ENCODE data around the gene NCOA5.

NCOA5 gene

GRCh38 chr20:46085179-46085851, 4.4 kb downstream of the NCOA5 start:
- DNase-seq (ENCODE audit: low spot score), result no peak
- TF ChIP-seq, protein P1, sequence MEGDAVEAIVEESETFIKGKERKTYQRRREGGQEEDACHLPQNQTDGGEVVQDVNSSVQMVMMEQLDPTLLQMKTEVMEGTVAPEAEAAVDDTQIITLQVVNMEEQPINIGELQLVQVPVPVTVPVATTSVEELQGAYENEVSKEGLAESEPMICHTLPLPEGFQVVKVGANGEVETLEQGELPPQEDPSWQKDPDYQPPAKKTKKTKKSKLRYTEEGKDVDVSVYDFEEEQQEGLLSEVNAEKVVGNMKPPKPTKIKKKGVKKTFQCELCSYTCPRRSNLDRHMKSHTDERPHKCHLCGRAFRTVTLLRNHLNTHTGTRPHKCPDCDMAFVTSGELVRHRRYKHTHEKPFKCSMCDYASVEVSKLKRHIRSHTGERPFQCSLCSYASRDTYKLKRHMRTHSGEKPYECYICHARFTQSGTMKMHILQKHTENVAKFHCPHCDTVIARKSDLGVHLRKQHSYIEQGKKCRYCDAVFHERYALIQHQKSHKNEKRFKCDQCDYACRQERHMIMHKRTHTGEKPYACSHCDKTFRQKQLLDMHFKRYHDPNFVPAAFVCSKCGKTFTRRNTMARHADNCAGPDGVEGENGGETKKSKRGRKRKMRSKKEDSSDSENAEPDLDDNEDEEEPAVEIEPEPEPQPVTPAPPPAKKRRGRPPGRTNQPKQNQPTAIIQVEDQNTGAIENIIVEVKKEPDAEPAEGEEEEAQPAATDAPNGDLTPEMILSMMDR (IDR thresholded peaks at IDR 0.05; ENCODE audit: extremely low read depth, insufficient read depth, missing control alignments), result no peak
- in situ Hi-C loops (cut with MboI; ENCODE audit: low pct_unique_long_range_greater_than_20kb, low sequenced_read_pairs, unreplicated experiment), result no loop called here

DNA sequence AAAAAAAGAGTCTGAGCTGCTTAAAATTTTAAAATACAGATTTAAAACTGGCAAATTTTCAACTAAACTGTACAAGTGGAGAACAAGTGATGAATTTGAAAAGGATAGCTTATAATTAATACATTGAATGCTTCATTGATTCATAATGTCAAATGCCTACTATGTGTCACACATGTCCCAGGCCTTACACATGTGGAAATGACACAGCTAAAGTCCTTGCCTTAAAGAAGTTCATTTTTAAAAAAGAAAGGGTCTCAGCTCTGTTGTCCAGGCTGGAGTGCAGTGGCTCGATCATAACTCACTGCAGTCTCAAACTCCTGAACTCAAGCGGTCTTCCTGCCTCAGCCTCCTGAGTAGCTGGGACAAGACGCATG, 5.0 kb downstream of the NCOA5 start:
- no peak for DNase-seq (ENCODE audit: low spot score)
- TF ChIP-seq, protein P1 (IDR thresholded peaks at IDR 0.05; ENCODE audit: extremely low read depth, insufficient read depth, missing control alignments), result no peak
- in situ Hi-C loops (cut with MboI; ENCODE audit: low pct_unique_long_range_greater_than_20kb, low sequenced_read_pairs, unreplicated experiment), result no loop called here

GRCh38 chr20:46083531-46084061, 6.2 kb downstream of the NCOA5 start:
- DNase-seq (ENCODE audit: low spot score), result no peak
- TF ChIP-seq, protein P1 (IDR thresholded peaks at IDR 0.05; ENCODE audit: extremely low read depth, insufficient read depth, missing control alignments), result no peak
- in situ Hi-C loops (cut with MboI; ENCODE audit: low pct_unique_long_range_greater_than_20kb, low sequenced_read_pairs, unreplicated experiment), result no loop called here

DNA sequence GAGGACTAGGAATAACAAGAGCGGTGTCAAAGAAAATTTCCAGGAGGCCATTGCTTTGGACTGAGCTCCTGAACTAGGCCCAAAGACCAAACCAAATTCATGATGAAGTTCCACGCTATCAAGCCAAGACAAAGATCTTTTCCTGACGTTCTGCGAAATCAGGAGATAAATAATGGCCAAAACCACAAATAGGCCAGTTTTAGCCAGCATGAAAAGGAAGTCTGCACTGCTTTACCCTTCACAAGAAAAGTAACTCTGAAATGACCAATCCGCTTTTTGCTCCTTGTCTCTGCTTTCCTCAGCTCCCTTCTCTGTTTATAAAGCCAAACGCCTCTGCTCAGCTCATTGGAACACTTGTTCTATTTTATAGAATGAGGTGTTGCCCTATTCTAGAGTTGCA, 6.7 kb downstream of the NCOA5 start:
- in situ Hi-C loops (cut with MboI; ENCODE audit: low pct_unique_long_range_greater_than_20kb, low sequenced_read_pairs, unreplicated experiment), result no loop called here
- DNase-seq (ENCODE audit: low spot score), result no peak
- TF ChIP-seq, protein P1 (IDR thresholded peaks at IDR 0.05; ENCODE audit: extremely low read depth, insufficient read depth, missing control alignments), result no peak

DNA sequence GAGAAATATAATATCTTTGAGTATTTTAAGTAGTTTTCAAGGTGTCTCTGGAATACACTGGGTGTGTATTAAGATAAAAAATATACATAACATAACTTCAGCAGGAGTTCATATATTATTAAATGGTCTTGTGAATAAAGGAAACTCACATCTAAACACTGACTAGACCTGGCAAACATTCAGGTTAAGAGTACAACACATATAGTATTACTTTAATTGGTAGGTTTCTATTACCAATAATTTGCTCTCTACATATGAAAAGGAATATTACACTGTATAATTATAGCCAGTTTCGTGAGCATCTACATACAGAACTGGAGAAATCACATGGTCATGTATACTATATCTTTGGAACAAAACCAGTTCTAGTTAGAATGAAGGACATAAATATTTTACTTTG, 8.7 kb downstream of the NCOA5 start:
- in situ Hi-C loops (cut with MboI; ENCODE audit: low pct_unique_long_range_greater_than_20kb, low sequenced_read_pairs, unreplicated experiment), result no loop called here
- TF ChIP-seq, protein P1 (IDR thresholded peaks at IDR 0.05; ENCODE audit: extremely low read depth, insufficient read depth, missing control alignments), result no peak
- DNase-seq (ENCODE audit: low spot score), result no peak

GRCh38 chr20:46078954-46079353, 10.8 kb downstream of the NCOA5 start:
- TF ChIP-seq, protein P1 (IDR thresholded peaks at IDR 0.05; ENCODE audit: extremely low read depth, insufficient read depth, missing control alignments), result no peak
- in situ Hi-C loops (cut with MboI; ENCODE audit: low pct_unique_long_range_greater_than_20kb, low sequenced_read_pairs, unreplicated experiment), result no loop called here
- DNase-seq (ENCODE audit: low spot score), result no peak
